Measurements from ENCODE around the gene PALMD. TPM values are rescaled to one million over a fixed set of nuclear protein-coding genes. Genes with fewer than 3 reads are reported as not detected.
A peak's percentile ranks its signal among the peaks of the same experiment; 100 is the strongest.

Gene PALMD
- total RNA-seq, 1 donor from 2014 or later = 1.4 TPM

GRCh38 chr1:99640672-99641071 lies 5.2 kb upstream of the PALMD start:
- no peak overlapping the region for H3K4me3 ChIP-seq (ENCODE audit: low read depth, low read length)
- TF ChIP-seq, protein P1, sequence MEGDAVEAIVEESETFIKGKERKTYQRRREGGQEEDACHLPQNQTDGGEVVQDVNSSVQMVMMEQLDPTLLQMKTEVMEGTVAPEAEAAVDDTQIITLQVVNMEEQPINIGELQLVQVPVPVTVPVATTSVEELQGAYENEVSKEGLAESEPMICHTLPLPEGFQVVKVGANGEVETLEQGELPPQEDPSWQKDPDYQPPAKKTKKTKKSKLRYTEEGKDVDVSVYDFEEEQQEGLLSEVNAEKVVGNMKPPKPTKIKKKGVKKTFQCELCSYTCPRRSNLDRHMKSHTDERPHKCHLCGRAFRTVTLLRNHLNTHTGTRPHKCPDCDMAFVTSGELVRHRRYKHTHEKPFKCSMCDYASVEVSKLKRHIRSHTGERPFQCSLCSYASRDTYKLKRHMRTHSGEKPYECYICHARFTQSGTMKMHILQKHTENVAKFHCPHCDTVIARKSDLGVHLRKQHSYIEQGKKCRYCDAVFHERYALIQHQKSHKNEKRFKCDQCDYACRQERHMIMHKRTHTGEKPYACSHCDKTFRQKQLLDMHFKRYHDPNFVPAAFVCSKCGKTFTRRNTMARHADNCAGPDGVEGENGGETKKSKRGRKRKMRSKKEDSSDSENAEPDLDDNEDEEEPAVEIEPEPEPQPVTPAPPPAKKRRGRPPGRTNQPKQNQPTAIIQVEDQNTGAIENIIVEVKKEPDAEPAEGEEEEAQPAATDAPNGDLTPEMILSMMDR (conservative IDR thresholded peaks at IDR 0.05; ENCODE audit: low read depth, low read length) = no peak
- DNase-seq (ENCODE audit: low read depth) = no peak

- no peak for DNase-seq (ENCODE audit: low read depth)
- TF ChIP-seq, protein P1 (conservative IDR thresholded peaks at IDR 0.05; ENCODE audit: low read depth, low read length) = no peak
- H3K4me3 ChIP-seq (ENCODE audit: low read depth, low read length) = no peak overlapping the region
Observed at GRCh38 chr1:99641558-99641957, 4.4 kb upstream of the PALMD start.

- TF ChIP-seq, protein P1 (conservative IDR thresholded peaks at IDR 0.05; ENCODE audit: low read depth, low read length) = no peak
- no peak overlapping the region for H3K4me3 ChIP-seq (ENCODE audit: low read depth, low read length)
- no peak for DNase-seq (ENCODE audit: low read depth)
Observed at GRCh38 chr1:99642053-99642452, 3.9 kb upstream of the PALMD start.

GRCh38 chr1:99643021-99643779 lies 2.7 kb upstream of the PALMD start:
- peak; percentile 56 for DNase-seq (ENCODE audit: low read depth)
- TF ChIP-seq, protein P1 (conservative IDR thresholded peaks at IDR 0.05; ENCODE audit: low read depth, low read length) = no peak
- no peak overlapping the region for H3K4me3 ChIP-seq (ENCODE audit: low read depth, low read length)

GRCh38 chr1:99644279-99645004 lies 1.5 kb upstream of the PALMD start:
- TF ChIP-seq, protein P1 (conservative IDR thresholded peaks at IDR 0.05; ENCODE audit: low read depth, low read length) = no peak
- H3K4me3 ChIP-seq (ENCODE audit: low read depth, low read length) = no peak overlapping the region
- no peak for DNase-seq (ENCODE audit: low read depth)

DNA sequence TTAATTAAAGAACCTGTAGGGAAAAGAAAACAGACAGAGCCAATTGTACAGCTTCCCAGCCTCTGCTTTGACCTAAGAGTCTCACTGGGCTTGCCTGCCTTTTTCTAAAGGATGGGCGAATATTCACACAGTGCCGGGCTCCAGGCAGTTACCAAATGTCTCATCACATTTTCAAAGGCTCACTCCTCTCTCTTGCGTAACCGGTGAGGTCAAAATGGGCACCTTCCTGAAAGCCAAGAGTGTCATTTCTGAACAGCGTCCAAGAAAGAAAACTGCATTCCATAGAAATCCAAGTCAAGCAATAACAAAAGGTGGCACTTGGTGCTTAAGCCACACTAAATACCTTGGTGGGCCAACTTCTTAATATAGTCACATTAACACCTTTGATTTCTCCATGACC lies 710 bp upstream of the PALMD start:
- TF ChIP-seq, protein P1 (conservative IDR thresholded peaks at IDR 0.05; ENCODE audit: low read depth, low read length) = no peak
- peak; percentile 67 for DNase-seq (ENCODE audit: low read depth)
- no peak overlapping the region for H3K4me3 ChIP-seq (ENCODE audit: low read depth, low read length)

All from epithelial cell of proximal tubule (primary cell).